HEK293T (cell line): ENCODE measurements around the gene RIPOR2.
A peak's percentile ranks its signal among the peaks of the same experiment; 100 is the strongest.

Experiments used
- CTCF ChIA-PET: fragments of 350-600 bp; formaldehyde crosslinking; extraction: SDS; loops from one replicate; lab custom pipeline; 2021; ENCODE audit warnings: antibody characterized with exemption, inconsistent platforms; lab: Yijun Ruan, JAX
- POLR2A ChIA-PET: fragments of 350-600 bp; formaldehyde crosslinking; extraction: SDS; loops from one replicate; lab custom pipeline; 2020; ENCODE audit warnings: antibody characterized with exemption, inconsistent platforms; lab: Yijun Ruan, JAX
- DNase-seq: peaks from one replicate; pipeline ENCODE4 v3.0.0; 2012; ENCODE audit warnings: mixed read lengths; ENCODE audit errors: extremely low spot score
- ARNT ChIP-seq: fragments of 450-650 bp; IDR thresholded peaks from 2 replicates; pipeline ENCODE4 v1.6.1; 2017; ENCODE audit warnings: mild to moderate bottlenecking
- BHLHE40 ChIP-seq: fragments of 450-650 bp; IDR thresholded peaks from 2 replicates; pipeline ENCODE4 v1.6.1; 2016; ENCODE audit warnings: mild to moderate bottlenecking, moderate library complexity, borderline replicate concordance
- CTBP1 ChIP-seq: fragments of 450-650 bp; IDR thresholded peaks from 2 replicates; pipeline ENCODE4 v1.6.1; 2016; ENCODE audit warnings: borderline replicate concordance
- ELF4 ChIP-seq: fragments of 450-650 bp; IDR thresholded peaks from 2 replicates; pipeline ENCODE4 v1.6.1; 2017; ENCODE audit warnings: antibody characterized with exemption
- FOXA1 ChIP-seq: fragments of 450-650 bp; IDR thresholded peaks from 2 replicates; pipeline ENCODE4 v1.6.1; 2016; ENCODE audit warnings: mild to moderate bottlenecking
- FOXK2 ChIP-seq: fragments of 450-650 bp; IDR thresholded peaks from 2 replicates; pipeline ENCODE4 v1.6.1; 2016; ENCODE audit warnings: mild to moderate bottlenecking
- FOXM1 ChIP-seq: fragments of 450-650 bp; IDR thresholded peaks from 2 replicates; pipeline ENCODE4 v1.6.1; 2017; ENCODE audit warnings: mild to moderate bottlenecking, borderline replicate concordance
- HDGF ChIP-seq: fragments of 450-650 bp; IDR thresholded peaks from 2 replicates; pipeline ENCODE4 v1.6.1; 2017; ENCODE audit warnings: antibody characterized with exemption, borderline replicate concordance
- L3MBTL2 ChIP-seq: fragments of 450-650 bp; conservative IDR thresholded peaks from 2 replicates; pipeline ENCODE4 v1.6.1; 2016; ENCODE audit warnings: mild to moderate bottlenecking
- LEF1 ChIP-seq: fragments of 450-650 bp; IDR thresholded peaks from 2 replicates; pipeline ENCODE4 v1.6.1; 2017; ENCODE audit warnings: mild to moderate bottlenecking, borderline replicate concordance
- NFRKB ChIP-seq: fragments of 450-650 bp; IDR thresholded peaks from 2 replicates; pipeline ENCODE4 v1.6.1; 2016; ENCODE audit warnings: mild to moderate bottlenecking, moderate library complexity
- PKNOX1 ChIP-seq: fragments of 450-650 bp; IDR thresholded peaks from 2 replicates; pipeline ENCODE4 v1.6.1; 2016
- SP1 ChIP-seq: fragments of 450-650 bp; IDR thresholded peaks from 2 replicates; pipeline ENCODE4 v1.6.1; 2017
- SUZ12 ChIP-seq: fragments of 450-650 bp; IDR thresholded peaks from 2 replicates; pipeline ENCODE4 v1.6.1; 2016; ENCODE audit warnings: mild to moderate bottlenecking
- TARDBP ChIP-seq: fragments of 450-650 bp; IDR thresholded peaks from 2 replicates; pipeline ENCODE4 v1.6.1; 2016
- ZNF384 ChIP-seq: fragments of 450-650 bp; IDR thresholded peaks from 2 replicates; pipeline ENCODE4 v1.6.1; 2016

RIPOR2 gene

GRCh38 chr6:24907919-24908649 lies 27.7 kb downstream of the RIPOR2 start:
- no peak for DNase-seq
- ChIA-PET POLR2A (no interaction called here), CTCF (no interaction called here)
- TF ChIP-seq ARNT = no peak
- no peak for TF ChIP-seq FOXA1
- no peak for TF ChIP-seq SP1
- no peak for TF ChIP-seq FOXM1
- no peak for TF ChIP-seq FOXK2
- no peak for TF ChIP-seq HDGF
- TF ChIP-seq ZNF384 = no peak
- TF ChIP-seq CTBP1 = no peak
- TF ChIP-seq TARDBP = no peak
- TF ChIP-seq PKNOX1 = no peak
- TF ChIP-seq L3MBTL2 = no peak
- TF ChIP-seq LEF1 = no peak
- no peak for TF ChIP-seq NFRKB
- TF ChIP-seq ELF4 = no peak

GRCh38 chr6:24906314-24906713 lies 29.4 kb downstream of the RIPOR2 start:
- ChIA-PET CTCF (interaction anchor here (0.6 kb wide), 1 partner anchor 610 kb away, joined by 3 read pairs; no protein-coding TSS in a partner anchor), POLR2A (no interaction called here)
- TF ChIP-seq BHLHE40 (no peak), SUZ12 (no peak), TARDBP (no peak), FOXA1 (no peak), ELF4 (no peak), FOXM1 (no peak), HDGF (no peak), NFRKB (no peak), ARNT (no peak), FOXK2 (no peak), CTBP1 (no peak), LEF1 (no peak), ZNF384 (no peak), L3MBTL2 (no peak), SP1 (no peak), PKNOX1 (no peak)
- no peak for DNase-seq

GRCh38 chr6:24905483-24905882 lies 30.3 kb downstream of the RIPOR2 start:
- ChIA-PET CTCF (interaction anchor here (0.6 to 0.8 kb wide), 2 partner anchors 20 to 1058 kb away, joined by 3 read pairs; no protein-coding TSS in a partner anchor), POLR2A (no interaction called here)
- no peak for DNase-seq
- peak; percentile 57 for TF ChIP-seq PKNOX1
- TF ChIP-seq FOXK2 = no peak

GRCh38 chr6:24903681-24904080 lies 32.1 kb downstream of the RIPOR2 start:
- no peak for DNase-seq
- ChIA-PET POLR2A (no interaction called here), CTCF (no interaction called here)
- TF ChIP-seq ELF4 (no peak), NFRKB (no peak), TARDBP (no peak), BHLHE40 (no peak), SP1 (no peak), HDGF (no peak), LEF1 (no peak), PKNOX1 (no peak), FOXA1 (no peak), L3MBTL2 (no peak), FOXM1 (no peak), FOXK2 (no peak), CTBP1 (no peak), SUZ12 (no peak), ARNT (no peak), ZNF384 (no peak)

GRCh38 chr6:24902782-24903181 lies 33.0 kb downstream of the RIPOR2 start:
- CTCF ChIA-PET = no interaction called here
- POLR2A ChIA-PET = no interaction called here

GRCh38 chr6:24901698-24902328 lies 33.9 kb downstream of the RIPOR2 start:
- TF ChIP-seq ARNT = no peak
- no peak for TF ChIP-seq ZNF384
- TF ChIP-seq ELF4 = no peak
- no peak for TF ChIP-seq HDGF
- TF ChIP-seq TARDBP = no peak
- POLR2A ChIA-PET = no interaction called here
- no peak for DNase-seq
- CTCF ChIA-PET = no interaction called here

More at GRCh38 chr6:24902782-24903181, 33.0 kb downstream of the RIPOR2 start:
- TF ChIP-seq NFRKB (no peak), ZNF384 (no peak), FOXA1 (no peak)
- no peak for DNase-seq
